ENCODE results near the gene UPF3A.

UPF3A gene

GRCh38 chr13:114320065-114320464 is 38.7 kb downstream of the UPF3A start:
- Histone ChIP-seq H3K27me3 (ENCODE audit: insufficient read depth, low read length, poor library complexity, severe bottlenecking) (no peaks in the 10 kb centered on the region), H3K4me3 (ENCODE audit: low read length, poor library complexity, severe bottlenecking) (peak overlapping the region; percentile 63), H3K4me2 (ENCODE audit: low read depth, low read length, poor library complexity, severe bottlenecking) (peak overlapping the region; percentile 92), H3F3A (ENCODE audit: low read depth) (no peaks in the 10 kb centered on the region), H3K36me3 (ENCODE audit: insufficient read depth, low read length) (peaks cover 39% of the 10 kb centered on the region), H3K9me2 (replicated peaks; ENCODE audit: low read depth, low read length) (no peaks in the 10 kb centered on the region), H4K20me1 (ENCODE audit: insufficient read depth, low read length, poor library complexity, severe bottlenecking) (peaks cover 60% of the 10 kb centered on the region), H3K9me3 (ENCODE audit: insufficient read depth, low read depth, low read length) (no peaks in the 10 kb centered on the region), H3K9ac (ENCODE audit: low read depth, low read length, poor library complexity, severe bottlenecking) (peak overlapping the region; percentile 53), H2AFZ (ENCODE audit: low read length) (no peak overlapping the region), H3K79me2 (ENCODE audit: insufficient read depth, low read length) (peaks cover 87% of the 10 kb centered on the region), H3K4me1 (ENCODE audit: insufficient read depth, low read length, poor library complexity, severe bottlenecking) (peaks cover 50% of the 10 kb centered on the region)
- TF ChIP-seq EZH2phosphoT487 (IDR thresholded peaks at IDR 0.05; ENCODE audit: borderline replicate concordance) (no peak), CTCF (conservative IDR thresholded peaks at IDR 0.05; ENCODE audit: low read length) (no peak)

- peaks cover 50% of the 10 kb centered on the region for H4K20me1 ChIP-seq (ENCODE audit: insufficient read depth, low read length, poor library complexity, severe bottlenecking)
- H3K4me2 ChIP-seq (ENCODE audit: low read depth, low read length, poor library complexity, severe bottlenecking): no peak overlapping the region
- peaks cover 86% of the 10 kb centered on the region for H3K79me2 ChIP-seq (ENCODE audit: insufficient read depth, low read length)
- no peak overlapping the region for H2AFZ ChIP-seq (ENCODE audit: low read length)
- H3F3A ChIP-seq (ENCODE audit: low read depth): no peaks in the 10 kb centered on the region
- H3K9me2 ChIP-seq (replicated peaks; ENCODE audit: low read depth, low read length): no peaks in the 10 kb centered on the region
- no peaks in the 10 kb centered on the region for H3K9me3 ChIP-seq (ENCODE audit: insufficient read depth, low read depth, low read length)
- H3K9ac ChIP-seq (ENCODE audit: low read depth, low read length, poor library complexity, severe bottlenecking): no peak overlapping the region
- no peaks in the 10 kb centered on the region for H3K27me3 ChIP-seq (ENCODE audit: insufficient read depth, low read length, poor library complexity, severe bottlenecking)
- H3K36me3 ChIP-seq (ENCODE audit: insufficient read depth, low read length): peaks cover 47% of the 10 kb centered on the region
- TF ChIP-seq EZH2phosphoT487 (IDR thresholded peaks at IDR 0.05; ENCODE audit: borderline replicate concordance) (no peak), CTCF (conservative IDR thresholded peaks at IDR 0.05; ENCODE audit: low read length) (no peak)
- no peak overlapping the region for H3K4me3 ChIP-seq (ENCODE audit: low read length, poor library complexity, severe bottlenecking)
- H3K4me1 ChIP-seq (ENCODE audit: insufficient read depth, low read length, poor library complexity, severe bottlenecking): peaks cover 59% of the 10 kb centered on the region
Measured at GRCh38 chr13:114321256-114321655, 39.9 kb downstream of the UPF3A start.

- peaks cover 47% of the 10 kb centered on the region for H3K36me3 ChIP-seq (ENCODE audit: insufficient read depth, low read length)
- H3K4me1 ChIP-seq (ENCODE audit: insufficient read depth, low read length, poor library complexity, severe bottlenecking): peaks cover 53% of the 10 kb centered on the region
Measured at GRCh38 chr13:114323349-114323748, 41.9 kb downstream of the UPF3A start.

More at GRCh38 chr13:114323349-114323748, 41.9 kb downstream of the UPF3A start:
- H3K27me3 ChIP-seq (ENCODE audit: insufficient read depth, low read length, poor library complexity, severe bottlenecking): no peaks in the 10 kb centered on the region
- H2AFZ ChIP-seq (ENCODE audit: low read length): no peak overlapping the region
- peaks cover 33% of the 10 kb centered on the region for H4K20me1 ChIP-seq (ENCODE audit: insufficient read depth, low read length, poor library complexity, severe bottlenecking)
- no peaks in the 10 kb centered on the region for H3K9me3 ChIP-seq (ENCODE audit: insufficient read depth, low read depth, low read length)
- H3K4me2 ChIP-seq (ENCODE audit: low read depth, low read length, poor library complexity, severe bottlenecking): no peak overlapping the region
- TF ChIP-seq CTCF (conservative IDR thresholded peaks at IDR 0.05; ENCODE audit: low read length) (no peak), EZH2phosphoT487 (IDR thresholded peaks at IDR 0.05; ENCODE audit: borderline replicate concordance) (no peak)
- peaks cover 66% of the 10 kb centered on the region for H3K79me2 ChIP-seq (ENCODE audit: insufficient read depth, low read length)
- H3K4me3 ChIP-seq (ENCODE audit: low read length, poor library complexity, severe bottlenecking): no peak overlapping the region
- H3F3A ChIP-seq (ENCODE audit: low read depth): no peaks in the 10 kb centered on the region
- H3K9me2 ChIP-seq (replicated peaks; ENCODE audit: low read depth, low read length): no peaks in the 10 kb centered on the region
- no peak overlapping the region for H3K9ac ChIP-seq (ENCODE audit: low read depth, low read length, poor library complexity, severe bottlenecking)

Measured in Loucy (cell line).